Measurements from ENCODE around the gene CNTNAP2.

The CNTNAP2 gene

DNA sequence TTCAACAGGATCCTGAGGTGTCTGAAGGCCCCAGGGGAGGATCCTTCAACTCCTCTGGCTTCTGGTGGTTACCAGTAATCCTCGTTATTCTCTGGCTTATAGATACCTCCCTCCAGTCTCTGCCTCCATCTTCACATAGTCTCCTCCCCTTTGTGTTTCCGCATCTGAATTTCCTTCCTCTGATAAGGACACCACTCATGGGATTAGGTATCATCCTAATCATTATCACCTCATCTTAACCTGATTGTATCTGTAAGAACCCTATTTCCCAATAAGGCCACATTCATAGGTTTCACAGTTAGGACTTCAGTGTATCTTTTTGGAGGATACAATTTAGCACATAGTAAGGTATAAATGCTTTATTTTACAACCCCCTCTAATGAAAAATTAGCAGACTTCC is 1189.2 kb downstream of the CNTNAP2 start:
- in situ Hi-C loops (cut with HindIII; ENCODE audit: low sequenced_read_pairs) = no loop called here

DNA sequence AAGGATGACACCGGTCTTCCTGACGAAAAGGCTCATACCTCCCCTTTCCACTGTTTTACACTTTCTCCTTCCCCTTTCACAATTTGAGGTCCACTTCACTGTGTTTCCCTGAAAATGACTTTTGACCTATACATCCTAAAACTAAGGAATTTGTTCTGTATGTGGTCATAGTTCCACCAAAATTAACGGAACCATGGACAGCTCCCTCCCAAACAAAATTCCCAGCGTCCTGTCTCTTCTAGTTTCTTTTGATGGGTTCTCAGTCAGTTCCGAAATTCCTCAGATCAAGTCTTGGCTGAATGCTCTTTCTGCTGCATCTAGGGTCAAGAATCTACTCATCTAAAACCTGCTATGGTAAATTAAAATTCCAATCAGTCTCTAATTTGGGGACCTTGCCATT is 1191.9 kb downstream of the CNTNAP2 start:
- in situ Hi-C loops (cut with HindIII; ENCODE audit: low sequenced_read_pairs) = no loop called here

GRCh38 chr7:147311336-147311735 is 1194.7 kb downstream of the CNTNAP2 start:
- in situ Hi-C loops (cut with HindIII; ENCODE audit: low sequenced_read_pairs) = no loop called here

- in situ Hi-C loops (cut with HindIII; ENCODE audit: low sequenced_read_pairs) = no loop called here
Measured at GRCh38 chr7:147321504-147321903, 1204.9 kb downstream of the CNTNAP2 start.

GRCh38 chr7:147332988-147333387 is 1216.4 kb downstream of the CNTNAP2 start:
- in situ Hi-C loops (cut with HindIII; ENCODE audit: low sequenced_read_pairs) = no loop called here

DNA sequence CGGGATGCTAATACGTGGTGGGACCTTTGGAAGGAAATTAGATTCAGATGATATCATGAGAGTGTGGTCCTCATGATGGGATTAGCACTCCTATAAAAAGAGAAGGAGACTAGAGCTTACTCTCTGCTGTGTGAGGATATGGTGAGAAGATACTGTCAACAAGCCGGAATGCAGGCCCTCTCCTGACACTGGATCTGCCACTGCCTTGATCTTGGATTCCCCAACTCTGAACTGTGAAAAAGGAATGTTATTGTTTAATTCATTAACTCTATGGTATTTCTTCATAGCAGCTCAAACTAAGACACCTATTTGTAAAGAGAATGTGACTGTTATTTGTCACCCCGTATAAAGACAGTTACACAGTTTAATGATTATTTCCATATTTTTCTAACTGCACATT is 1246.5 kb downstream of the CNTNAP2 start:
- in situ Hi-C loops (cut with HindIII; ENCODE audit: low sequenced_read_pairs) = no loop called here

DNA sequence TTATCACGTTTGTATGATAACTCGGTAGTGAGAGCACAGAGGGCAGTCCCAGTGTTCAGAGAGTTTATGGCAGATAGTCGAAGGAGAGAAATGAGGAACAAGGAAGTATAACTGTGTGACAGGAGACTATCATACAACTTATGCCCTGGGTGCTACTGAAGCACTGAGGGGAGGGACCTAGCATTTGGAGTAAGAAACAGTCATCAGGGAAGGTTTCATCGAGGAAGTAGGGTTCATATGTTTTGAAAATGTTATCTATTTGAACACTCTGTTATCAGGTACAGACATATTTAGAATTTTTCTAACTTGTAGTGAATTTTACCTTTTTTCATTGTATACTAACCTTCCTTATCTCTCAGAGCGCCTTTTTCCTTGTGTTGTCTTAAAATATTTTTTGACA is 1259.6 kb downstream of the CNTNAP2 start:
- in situ Hi-C loops (cut with HindIII; ENCODE audit: low sequenced_read_pairs) = no loop called here

- in situ Hi-C loops (cut with HindIII; ENCODE audit: low sequenced_read_pairs) = no loop called here
Measured at GRCh38 chr7:147380926-147381325, 1264.3 kb downstream of the CNTNAP2 start.

DNA sequence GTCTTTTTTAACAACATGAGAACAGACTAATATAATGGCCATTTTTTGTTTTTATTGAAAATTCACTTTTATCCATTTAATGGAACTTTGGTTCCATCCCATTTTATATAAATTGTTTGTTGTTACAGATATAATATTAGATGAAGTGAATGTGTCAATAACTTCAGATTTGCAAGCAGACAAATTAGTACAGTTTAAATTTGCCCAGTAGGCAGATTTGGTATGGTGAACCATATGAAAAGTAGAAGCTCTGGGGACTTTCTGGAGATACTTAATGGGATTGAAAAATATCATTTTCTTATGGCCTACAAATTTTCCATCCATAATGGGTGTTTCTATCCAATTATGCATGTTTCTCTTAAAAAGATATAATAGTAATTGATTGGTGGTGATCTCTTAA is 1277.7 kb downstream of the CNTNAP2 start:
- in situ Hi-C loops (cut with HindIII; ENCODE audit: low sequenced_read_pairs) = no loop called here

GRCh38 chr7:147400221-147400689 is 1283.7 kb downstream of the CNTNAP2 start:
- in situ Hi-C loops (cut with HindIII; ENCODE audit: low sequenced_read_pairs) = no loop called here

- in situ Hi-C loops (cut with HindIII; ENCODE audit: low sequenced_read_pairs) = no loop called here
Measured at GRCh38 chr7:147400925-147401324, 1284.3 kb downstream of the CNTNAP2 start.

DNA sequence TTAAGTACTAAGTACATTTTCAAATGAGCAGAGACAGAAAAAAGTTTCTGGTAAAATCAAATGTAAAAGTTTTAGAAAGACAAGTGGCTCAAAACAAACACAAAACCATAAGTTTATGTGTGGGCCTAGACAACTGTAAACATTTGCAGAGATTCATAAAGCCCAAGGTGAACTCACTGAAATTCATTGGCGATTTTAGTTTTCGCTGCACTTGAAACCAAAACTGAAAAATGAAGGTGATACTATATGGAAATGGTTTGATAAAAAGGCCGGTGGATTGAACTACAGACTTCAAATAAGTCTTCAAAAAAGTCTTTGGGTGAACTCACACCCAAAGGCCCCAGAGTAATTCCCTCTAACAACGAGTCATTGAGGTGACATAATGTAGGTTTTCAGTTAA is 1289.0 kb downstream of the CNTNAP2 start:
- in situ Hi-C loops (cut with HindIII; ENCODE audit: low sequenced_read_pairs) = no loop called here

GRCh38 chr7:147406521-147407135 is 1290.0 kb downstream of the CNTNAP2 start:
- in situ Hi-C loops (cut with HindIII; ENCODE audit: low sequenced_read_pairs) = no loop called here

- in situ Hi-C loops (cut with HindIII; ENCODE audit: low sequenced_read_pairs) = no loop called here
Measured at GRCh38 chr7:147411096-147411495, 1294.5 kb downstream of the CNTNAP2 start.

GRCh38 chr7:147412109-147412508 is 1295.5 kb downstream of the CNTNAP2 start:
- in situ Hi-C loops (cut with HindIII; ENCODE audit: low sequenced_read_pairs) = no loop called here

DNA sequence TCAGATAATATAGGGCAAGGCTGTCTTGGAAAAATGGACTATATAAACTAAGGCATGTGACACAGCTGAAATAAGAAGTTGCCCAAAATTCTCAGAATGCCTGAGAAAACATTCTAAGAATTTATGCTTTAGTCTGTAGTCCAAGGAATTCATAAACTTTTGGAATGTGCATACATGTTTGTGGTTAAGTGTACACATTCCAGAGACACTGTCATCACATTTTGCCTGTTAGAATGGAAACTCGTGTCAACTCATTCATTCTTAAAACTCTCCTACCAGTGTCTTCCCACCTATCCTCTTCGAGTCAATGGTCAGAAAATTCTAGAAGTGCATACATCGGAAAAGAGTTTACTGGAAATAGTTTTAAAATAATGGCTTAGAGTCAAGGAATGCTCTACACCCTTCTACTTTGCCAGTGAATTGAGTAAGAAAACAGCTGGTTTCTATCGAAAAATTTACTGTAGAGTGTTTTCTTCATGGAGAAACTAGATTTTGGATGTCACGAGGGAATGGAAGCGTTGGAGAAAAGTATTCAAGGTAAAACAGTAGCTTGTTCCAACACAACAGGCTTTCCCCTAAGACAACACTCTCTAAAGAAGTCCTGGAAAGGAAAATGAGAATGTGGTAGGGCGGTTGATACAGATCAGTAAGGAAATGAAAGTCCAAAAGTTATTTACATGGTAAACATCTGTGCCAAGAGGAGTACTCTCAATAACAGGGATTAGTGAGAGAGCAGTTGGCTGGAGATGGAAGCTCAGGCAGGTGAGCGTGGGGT is 1296.4 kb downstream of the CNTNAP2 start:
- in situ Hi-C loops (cut with HindIII; ENCODE audit: low sequenced_read_pairs) = no loop called here

GRCh38 chr7:147413557-147413870 is 1296.9 kb downstream of the CNTNAP2 start:
- in situ Hi-C loops (cut with HindIII; ENCODE audit: low sequenced_read_pairs) = no loop called here

DNA sequence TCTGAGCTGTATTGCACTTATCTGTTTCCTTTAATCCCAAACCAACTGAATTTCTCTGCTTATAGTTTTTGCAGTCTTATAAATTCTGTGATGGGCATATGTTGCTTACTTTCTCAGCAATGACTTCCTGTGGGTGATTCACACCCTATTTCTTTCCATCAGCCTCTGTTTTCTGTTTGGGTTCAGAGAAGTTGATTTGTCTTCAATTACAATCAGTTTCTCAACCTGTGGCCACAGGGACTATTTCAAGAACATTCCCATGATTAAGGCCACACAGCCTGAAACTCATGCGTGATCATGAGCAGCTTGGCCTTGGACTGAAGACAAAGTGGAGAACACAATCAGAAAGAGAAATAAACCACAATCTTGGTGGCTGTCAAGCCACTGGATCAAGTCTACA is 1299.4 kb downstream of the CNTNAP2 start:
- in situ Hi-C loops (cut with HindIII; ENCODE audit: low sequenced_read_pairs) = no loop called here

- in situ Hi-C loops (cut with HindIII; ENCODE audit: low sequenced_read_pairs) = no loop called here
Measured at GRCh38 chr7:147418966-147419365, 1302.4 kb downstream of the CNTNAP2 start.

GRCh38 chr7:147423875-147424274 is 1307.3 kb downstream of the CNTNAP2 start:
- in situ Hi-C loops (cut with HindIII; ENCODE audit: low sequenced_read_pairs) = no loop called here

DNA sequence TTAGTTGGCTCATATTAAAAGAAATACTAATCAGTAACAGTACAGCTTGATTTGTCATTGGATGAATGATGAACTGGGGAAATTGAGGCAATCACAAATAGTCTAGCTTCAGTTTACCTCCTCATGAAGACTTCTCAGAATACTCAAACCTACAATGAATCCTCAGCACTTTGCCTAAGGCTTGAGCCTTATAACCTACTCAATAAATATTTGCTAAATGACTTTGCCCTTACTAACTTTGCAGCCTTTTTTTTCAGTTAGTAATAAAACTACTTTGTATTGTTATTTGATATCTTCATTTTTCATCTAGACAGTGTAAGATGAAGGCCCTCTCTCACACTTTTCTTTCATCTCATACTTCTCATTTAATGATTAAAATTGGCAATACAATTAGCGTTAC is 1311.5 kb downstream of the CNTNAP2 start:
- in situ Hi-C loops (cut with HindIII; ENCODE audit: low sequenced_read_pairs) = no loop called here

DNA sequence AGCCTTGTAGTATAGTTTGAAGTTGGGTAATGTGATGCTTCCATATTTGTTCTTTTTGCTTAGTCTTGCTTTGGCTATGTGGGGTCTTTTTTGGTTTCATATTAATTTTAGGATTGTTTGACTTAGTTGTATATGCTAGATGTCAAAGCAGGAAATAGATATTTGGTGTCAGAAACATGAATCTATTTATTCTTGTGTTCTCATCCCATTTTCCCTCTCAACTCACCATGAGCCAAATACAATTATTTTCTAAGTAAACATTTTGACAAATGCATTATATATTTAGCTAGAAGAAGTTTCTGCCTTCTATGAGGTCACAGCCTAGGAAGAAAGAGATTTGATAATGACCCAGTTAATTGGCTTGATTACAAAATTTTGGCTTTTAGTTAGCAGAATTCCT is 1313.4 kb downstream of the CNTNAP2 start:
- in situ Hi-C loops (cut with HindIII; ENCODE audit: low sequenced_read_pairs) = no loop called here

GRCh38 chr7:147432079-147432478 is 1315.5 kb downstream of the CNTNAP2 start:
- in situ Hi-C loops (cut with HindIII; ENCODE audit: low sequenced_read_pairs) = no loop called here
